SJCRH30 (cell line): ENCODE measurements around the gene C14orf93. TPM values are rescaled to one million over a fixed set of nuclear protein-coding genes. Genes with fewer than 3 reads are reported as not detected.

Source experiments
- DNase-seq, 2 experiments: peaks; one replicate each; pipeline ENCODE4 v3.0.0-alpha.2; 2015 to 2020
- H3K27ac ChIP-seq: fragments of 250-450 bp; sonication (Bioruptor Pico); 2 replicates; pipeline ENCODE4 v1.5.1; 2020; ENCODE audit warnings: mild to moderate bottlenecking, moderate library complexity
- H3K27me3 ChIP-seq: fragments of 250-450 bp; sonication (Bioruptor Pico); 2 replicates; pipeline ENCODE4 v1.5.1; 2020; ENCODE audit warnings: mild to moderate bottlenecking, moderate library complexity
- H3K36me3 ChIP-seq: fragments of 250-450 bp; sonication (Bioruptor Pico); 2 replicates; pipeline ENCODE4 v1.5.1; 2020; ENCODE audit warnings: mild to moderate bottlenecking, moderate library complexity
- H3K4me1 ChIP-seq: fragments of 250-450 bp; sonication (Bioruptor Pico); 2 replicates; pipeline ENCODE4 v1.5.1; 2020; ENCODE audit warnings: mild to moderate bottlenecking, moderate library complexity
- H3K4me3 ChIP-seq: fragments of 250-450 bp; sonication (Bioruptor Pico); 2 replicates; pipeline ENCODE4 v1.5.1; 2020; ENCODE audit warnings: mild to moderate bottlenecking, moderate library complexity
- H3K9me3 ChIP-seq: fragments of 250-450 bp; sonication (Bioruptor Pico); replicated peaks from 2 replicates; pipeline ENCODE4 v1.5.1; 2020; ENCODE audit warnings: mild to moderate bottlenecking, moderate library complexity
- total RNA-seq: library from RNA; depleted of rRNA; stranded (reverse); fragments of >200 nt; shearing (Covaris generic); gene quantifications from 2 replicates; pipeline ENCODE4 v1.2.3, GENCODE V29; 2014; rRNA removed

C14orf93 gene, protein sequence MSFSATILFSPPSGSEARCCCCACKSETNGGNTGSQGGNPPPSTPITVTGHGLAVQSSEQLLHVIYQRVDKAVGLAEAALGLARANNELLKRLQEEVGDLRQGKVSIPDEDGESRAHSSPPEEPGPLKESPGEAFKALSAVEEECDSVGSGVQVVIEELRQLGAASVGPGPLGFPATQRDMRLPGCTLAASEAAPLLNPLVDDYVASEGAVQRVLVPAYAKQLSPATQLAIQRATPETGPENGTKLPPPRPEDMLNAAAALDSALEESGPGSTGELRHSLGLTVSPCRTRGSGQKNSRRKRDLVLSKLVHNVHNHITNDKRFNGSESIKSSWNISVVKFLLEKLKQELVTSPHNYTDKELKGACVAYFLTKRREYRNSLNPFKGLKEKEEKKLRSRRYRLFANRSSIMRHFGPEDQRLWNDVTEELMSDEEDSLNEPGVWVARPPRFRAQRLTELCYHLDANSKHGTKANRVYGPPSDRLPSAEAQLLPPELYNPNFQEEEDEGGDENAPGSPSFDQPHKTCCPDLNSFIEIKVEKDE
- total RNA-seq = 11.9 and 13.5 TPM in 2 replicates

DNA sequence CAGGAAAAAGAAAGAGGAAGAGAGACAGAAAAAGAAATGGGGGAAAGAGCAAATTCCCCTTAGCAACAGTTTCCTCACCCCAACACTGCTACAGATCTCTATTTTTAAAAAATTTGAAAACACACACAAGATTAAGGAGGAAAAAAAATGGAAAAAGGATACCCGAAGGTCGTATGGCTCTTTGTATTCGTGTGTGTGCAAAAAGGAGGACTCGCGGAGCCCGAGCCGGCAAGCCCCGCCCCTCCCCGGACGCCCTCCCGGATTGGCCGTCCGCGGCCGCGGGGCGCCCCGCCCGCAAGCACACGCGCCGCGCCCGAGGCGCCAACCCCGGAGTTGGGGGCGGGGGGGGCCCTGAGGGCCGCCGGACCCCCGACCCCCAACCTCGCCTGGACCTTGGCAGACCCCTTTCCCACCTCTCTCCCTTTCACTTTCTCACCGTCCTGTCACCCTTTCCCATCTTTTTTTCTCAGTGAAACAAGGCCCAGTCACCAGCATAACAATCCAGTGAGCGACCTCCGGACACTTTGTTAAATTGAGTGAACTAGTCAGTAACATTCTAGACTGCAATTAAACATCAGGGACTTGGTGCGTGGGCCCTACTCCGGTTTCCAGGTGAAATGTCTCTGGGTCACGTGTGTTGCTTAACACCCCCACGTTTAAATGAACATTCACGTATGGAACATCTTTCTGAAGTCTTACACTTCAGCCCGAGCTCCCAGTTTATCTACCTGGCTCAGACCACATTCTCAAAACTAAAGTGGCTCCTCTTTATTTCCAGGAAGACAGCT is at the start of gene C14orf93:
Gene C14orf93 (minus strand): TSS at position 205 of the 788 bp plus-strand sequence. CDS start 11,120 bp downstream, outside the sequence.
- peak within 1 kb of the TSS; percentile 57 for H3K27ac ChIP-seq
- H3K4me1 ChIP-seq = peaks cover 12% of the 10 kb centered on the region; the same call in 1 of the 2 replicates

DNA sequence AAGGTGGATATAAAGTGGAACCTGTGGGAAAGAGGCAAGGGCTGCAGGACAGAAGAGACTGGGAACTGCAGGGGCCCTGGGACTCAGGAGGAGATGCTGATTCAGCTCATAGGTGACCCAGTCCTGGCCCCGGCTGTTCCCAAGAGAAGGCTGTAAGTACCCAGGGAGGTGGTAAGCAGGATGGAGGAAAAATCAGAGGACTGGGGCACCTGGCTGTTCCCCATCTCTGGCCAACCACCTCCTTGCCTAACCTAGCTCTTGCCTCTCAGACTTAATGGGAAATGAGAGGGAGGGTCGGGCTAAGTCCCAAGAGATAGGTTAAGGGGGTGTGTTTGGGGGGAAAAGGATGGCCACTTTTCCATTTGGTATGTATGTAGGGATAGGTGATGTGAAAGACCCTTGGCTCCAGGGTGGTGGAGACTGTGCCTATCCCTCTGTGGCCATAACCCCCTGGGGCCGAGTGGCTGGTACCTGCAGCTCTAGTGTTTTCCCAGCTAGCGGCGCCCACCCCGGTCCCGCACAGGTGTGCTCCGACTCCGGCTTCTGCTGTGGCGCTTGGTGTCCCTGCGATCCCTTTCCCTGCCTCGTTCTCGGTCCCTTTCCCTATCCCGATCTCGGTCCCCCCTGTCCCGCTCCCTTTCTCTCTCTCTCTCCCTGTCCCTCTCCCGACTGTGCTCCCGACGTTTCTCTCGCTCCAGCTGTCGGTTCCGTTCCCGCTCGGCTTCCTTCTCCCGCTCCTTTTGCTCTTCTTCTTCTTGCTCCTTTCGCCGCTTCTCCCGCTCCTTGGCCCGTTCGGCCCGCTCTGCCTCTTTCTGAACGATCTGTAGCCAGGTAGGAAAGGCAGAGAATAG is 48.9 kb upstream of the C14orf93 start:
- Histone ChIP-seq H3K27me3 (no peaks in the 10 kb centered on the region), H3K9me3 (no peaks in the 10 kb centered on the region), H3K36me3 (peaks cover 42% of the 10 kb centered on the region), H3K4me3 (no peak overlapping the region), H3K27ac (no peak overlapping the region), H3K4me1 (peaks cover 11% of the 10 kb centered on the region)
- DNase-seq = no peak

More for the DNA sequence above, at the start of gene C14orf93:
- peak; percentile 81 to 84 for DNase-seq
- no peaks in the 10 kb centered on the region for H3K9me3 ChIP-seq
- H3K36me3 ChIP-seq = no peaks in the 10 kb centered on the region
- H3K27me3 ChIP-seq = no peaks in the 10 kb centered on the region
- peak within 1 kb of the TSS; percentile 72 for H3K4me3 ChIP-seq

DNA sequence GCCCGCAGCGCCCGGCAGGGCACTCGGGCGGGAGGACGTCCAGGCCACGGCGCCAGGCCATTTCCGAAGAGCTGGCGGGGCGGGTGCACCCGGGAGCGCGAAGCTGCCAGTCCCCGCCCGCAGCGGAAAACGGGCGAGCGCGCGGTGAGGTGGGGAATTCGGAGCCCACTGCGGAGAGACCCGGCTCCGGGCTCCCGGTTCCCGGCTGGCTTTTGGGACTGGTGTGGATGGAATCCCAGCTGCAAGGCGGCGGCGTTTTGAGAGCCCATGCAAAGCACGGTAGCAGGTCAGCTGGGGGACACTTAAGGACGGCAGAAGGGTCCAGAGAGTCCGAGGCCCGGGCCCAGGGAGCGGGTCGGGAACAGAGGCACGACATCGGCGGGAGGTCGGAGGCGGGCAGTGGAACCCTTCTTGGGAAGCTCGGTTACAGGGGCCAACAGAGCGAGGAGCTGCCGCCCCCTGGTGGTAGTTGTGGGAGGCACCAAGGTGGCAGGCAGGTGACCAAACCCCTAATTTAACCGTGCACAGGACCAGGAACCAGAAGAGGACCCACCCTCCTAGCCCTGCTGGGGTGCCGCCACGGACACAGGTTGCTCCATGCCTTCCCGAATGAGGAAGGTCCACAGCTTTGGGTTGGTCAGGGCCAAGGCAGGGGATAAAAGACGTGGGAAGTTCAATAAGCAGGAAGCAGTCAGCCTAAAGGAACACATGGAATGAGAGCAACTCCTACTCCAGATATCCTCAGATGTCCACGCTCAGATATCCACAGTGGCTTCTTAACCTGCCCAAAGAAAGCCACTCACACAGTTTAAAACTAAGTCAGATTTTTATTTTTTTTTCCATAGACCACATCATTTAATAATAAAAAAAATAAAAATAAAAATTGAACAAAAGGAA is 48.1 kb upstream of the C14orf93 start:
- peak; percentile 90 to 95 for DNase-seq
- Histone ChIP-seq H3K36me3 (peaks cover 34% of the 10 kb centered on the region), H3K4me1 (peaks cover 11% of the 10 kb centered on the region), H3K27ac (peak overlapping the region; percentile 44; the same call in 1 of the 2 replicates), H3K4me3 (peak overlapping the region; percentile 74), H3K9me3 (no peaks in the 10 kb centered on the region), H3K27me3 (no peaks in the 10 kb centered on the region)

DNA sequence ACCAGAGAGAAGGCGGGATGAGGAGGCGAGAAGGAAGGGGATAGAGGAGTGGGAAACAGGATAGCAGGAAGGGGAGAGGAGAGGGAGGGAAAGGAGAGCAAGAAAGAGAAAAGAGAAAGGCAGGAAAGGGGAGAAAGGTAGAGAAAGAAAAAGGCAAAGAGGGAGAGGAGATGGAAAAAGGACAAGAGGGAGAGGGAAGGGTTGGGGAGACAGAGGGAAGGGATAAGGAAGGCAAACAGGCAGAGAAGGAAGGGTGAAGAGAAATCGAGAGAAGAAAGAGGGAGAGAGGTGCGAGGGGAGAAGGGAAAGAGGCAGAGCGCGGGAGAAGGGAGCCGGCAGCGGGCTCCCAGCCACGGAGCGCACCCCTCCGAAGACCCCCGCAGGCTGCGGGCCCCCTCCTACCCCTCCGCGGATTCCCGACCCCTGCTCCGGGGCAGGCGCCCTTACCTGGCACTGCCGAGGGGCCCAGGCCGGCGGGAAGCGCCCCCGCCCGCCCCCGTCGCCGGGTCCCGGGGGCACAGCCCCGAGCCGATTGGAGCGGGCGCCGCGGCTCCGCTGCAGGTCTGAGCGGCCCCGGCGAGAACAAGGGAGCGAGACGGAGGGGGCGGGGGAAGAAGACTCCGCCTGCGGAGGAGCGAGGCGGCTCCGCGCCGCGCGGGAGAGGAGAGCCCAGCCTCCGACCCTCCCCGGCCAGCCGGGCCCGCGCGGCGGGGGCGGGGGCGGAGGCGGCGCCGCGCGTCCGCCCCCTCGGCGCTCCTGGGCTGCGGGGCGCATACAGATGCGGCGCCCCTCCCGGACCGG is 47.2 kb upstream of the C14orf93 start, which contains the start of gene CDH24:
Gene CDH24 (minus strand): TSS at position 565 of the 801 bp plus-strand sequence. CDS start 1,787 bp downstream, outside the sequence.
- H3K4me1 ChIP-seq = peaks cover 5% of the 10 kb centered on the region; the same call in 1 of the 2 replicates
- peak within 1 kb of the TSS; percentile 44; the same call in 1 of the 2 replicates for H3K27ac ChIP-seq

DNA sequence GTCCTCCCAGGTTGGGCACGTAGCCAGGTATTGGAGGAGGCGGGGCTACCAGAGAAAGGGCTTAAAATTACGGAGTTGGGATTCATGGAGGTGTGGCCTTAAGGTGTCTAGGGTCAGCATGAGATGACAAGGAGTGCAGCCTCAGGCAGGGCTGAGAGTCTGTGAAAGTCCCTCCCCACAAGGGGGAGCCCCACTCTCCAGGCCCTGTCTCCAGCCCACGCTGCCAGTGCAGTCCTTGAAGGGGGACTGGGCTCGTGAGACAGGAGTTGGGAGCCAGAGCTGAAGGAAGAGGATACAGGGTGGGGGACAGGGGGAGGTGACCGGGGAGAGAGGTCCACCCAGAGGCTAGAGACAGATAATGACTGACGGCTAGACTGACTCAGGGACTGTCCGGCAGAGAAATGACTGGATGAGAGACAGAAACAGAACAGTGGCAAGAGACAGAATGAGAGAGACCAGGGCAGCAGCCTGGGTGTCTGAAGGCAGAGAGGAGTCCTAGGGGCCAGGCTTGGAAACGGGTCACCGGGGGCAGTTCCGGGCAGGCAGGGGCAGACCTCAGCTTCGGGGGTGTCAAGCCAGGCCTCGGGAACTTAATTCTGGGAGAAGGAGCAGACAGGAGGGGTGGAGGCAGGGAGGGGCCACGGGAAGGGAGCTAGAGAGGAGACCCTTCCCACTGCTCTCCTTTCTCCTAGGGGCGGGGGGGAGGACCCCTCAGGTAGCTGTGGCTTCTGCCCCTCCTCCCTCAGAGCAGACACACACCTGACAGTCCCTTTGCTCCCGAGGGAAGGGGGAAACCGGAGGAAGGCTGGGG is 46.4 kb upstream of the C14orf93 start:
- Histone ChIP-seq H3K4me1 (peaks cover 3% of the 10 kb centered on the region; the same call in 1 of the 2 replicates), H3K4me3 (peak overlapping the region; percentile 74), H3K9me3 (no peaks in the 10 kb centered on the region), H3K27me3 (no peaks in the 10 kb centered on the region), H3K36me3 (peaks cover 19% of the 10 kb centered on the region), H3K27ac (no peak overlapping the region)
- peak; percentile 84 to 92 for DNase-seq

More for the DNA sequence above, 47.2 kb upstream of the C14orf93 start, which contains the start of gene CDH24:
- no peaks in the 10 kb centered on the region for H3K9me3 ChIP-seq
- peak within 1 kb of the TSS; percentile 74 for H3K4me3 ChIP-seq
- peak; percentile 78 to 79 for DNase-seq
- no peaks in the 10 kb centered on the region for H3K27me3 ChIP-seq
- H3K36me3 ChIP-seq = peaks cover 25% of the 10 kb centered on the region

DNA sequence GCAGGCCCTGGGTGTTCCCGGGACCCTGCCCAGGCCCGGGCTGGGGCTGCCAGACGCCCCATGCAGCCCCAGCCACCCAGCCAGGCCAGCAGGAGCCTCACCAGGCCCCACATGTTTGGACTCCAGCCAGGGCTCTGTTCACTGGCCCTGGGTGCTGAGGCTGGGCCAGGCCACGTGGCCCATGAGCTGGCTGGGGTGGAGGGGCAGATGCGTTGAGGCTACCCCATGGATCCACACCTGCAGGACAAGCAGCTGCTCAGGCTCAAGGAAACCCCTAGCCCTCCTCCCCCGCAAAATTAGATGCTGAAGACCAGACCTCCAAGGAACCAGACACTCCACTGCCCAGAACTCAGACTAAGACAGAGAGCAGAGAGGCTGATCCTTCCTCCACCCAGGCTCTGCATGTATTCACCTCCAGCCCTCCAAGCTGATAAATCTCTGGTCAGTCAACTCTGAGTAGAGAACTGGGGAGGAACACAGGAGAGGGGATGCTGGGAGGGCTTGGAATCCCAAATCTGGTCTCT is 45.7 kb upstream of the C14orf93 start:
- no peaks in the 10 kb centered on the region for H3K9me3 ChIP-seq
- H3K4me1 ChIP-seq = peaks cover 3% of the 10 kb centered on the region; the same call in 1 of the 2 replicates
- no peak overlapping the region for H3K27ac ChIP-seq
- no peak overlapping the region; the same call in 1 of the 2 replicates for H3K4me3 ChIP-seq
- H3K27me3 ChIP-seq = no peaks in the 10 kb centered on the region
- peaks cover 13% of the 10 kb centered on the region for H3K36me3 ChIP-seq
- peak; percentile 31 to 48 for DNase-seq

DNA sequence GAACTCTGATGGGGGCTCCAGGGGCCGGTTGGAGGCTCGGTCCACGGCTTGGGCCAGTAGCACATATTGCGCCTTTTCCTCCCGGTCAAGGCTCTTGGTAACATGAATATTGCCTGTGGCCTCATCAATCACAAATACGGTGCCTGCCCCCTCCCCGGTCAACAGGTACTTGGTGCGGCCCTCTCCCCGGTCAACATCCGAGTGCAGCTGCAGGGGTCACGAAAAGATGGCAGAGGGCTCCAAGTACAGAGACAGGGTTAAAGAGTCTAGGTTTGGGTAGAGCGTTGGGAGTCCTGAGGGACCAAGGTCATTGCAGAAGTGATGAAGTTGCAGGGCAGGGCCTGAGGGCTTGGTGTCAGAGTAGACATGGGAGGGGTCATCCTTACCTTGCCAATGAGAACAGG is 45.2 kb upstream of the C14orf93 start:
- Histone ChIP-seq H3K4me3 (no peak overlapping the region), H3K27ac (no peak overlapping the region), H3K27me3 (no peaks in the 10 kb centered on the region), H3K9me3 (no peaks in the 10 kb centered on the region), H3K36me3 (peaks cover 7% of the 10 kb centered on the region), H3K4me1 (peaks cover 3% of the 10 kb centered on the region; the same call in 1 of the 2 replicates)
- DNase-seq = no peak

DNA sequence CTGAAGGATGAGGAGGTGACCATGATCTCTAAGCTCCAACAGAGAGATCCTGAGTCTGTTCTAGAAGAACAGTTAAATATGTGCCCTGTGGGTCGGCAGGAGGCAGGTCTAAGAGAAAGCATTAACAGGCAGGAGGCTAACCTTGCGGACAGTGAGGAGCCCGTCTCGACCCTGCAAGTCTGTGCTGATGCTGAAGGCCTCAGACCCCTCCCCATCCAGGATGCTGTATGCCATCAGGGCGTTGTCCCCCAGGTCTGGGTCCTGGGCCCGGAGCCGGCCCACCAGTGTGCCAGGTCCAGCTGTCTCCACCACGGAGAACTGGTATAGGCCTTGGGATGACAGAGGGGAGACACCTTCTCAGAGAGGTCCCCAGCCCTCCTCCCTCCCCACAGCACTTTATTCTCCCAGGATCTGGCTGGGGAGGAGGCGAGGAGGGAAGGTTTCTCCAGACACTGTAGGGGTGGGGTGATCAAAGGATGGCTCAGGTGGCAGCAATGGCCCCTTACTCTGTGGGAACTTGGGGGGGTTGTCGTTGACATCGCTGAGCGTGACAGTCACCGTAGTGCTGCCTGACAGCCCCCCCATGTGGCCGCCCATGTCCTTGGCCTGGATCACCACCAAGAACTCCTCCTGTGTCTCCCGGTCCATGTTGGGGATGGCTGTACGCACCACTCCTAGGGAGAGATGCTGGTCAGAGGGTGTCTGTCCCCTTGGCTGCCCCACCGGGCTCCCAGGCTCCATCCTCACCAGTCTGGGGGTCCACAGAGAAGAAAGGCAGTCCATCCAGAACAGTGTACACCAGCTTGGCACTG is 44.3 kb upstream of the C14orf93 start:
- Histone ChIP-seq H3K4me1 (peaks cover 3% of the 10 kb centered on the region; the same call in 1 of the 2 replicates), H3K4me3 (no peak overlapping the region), H3K36me3 (peaks cover 4% of the 10 kb centered on the region; the same call in 1 of the 2 replicates), H3K27ac (no peak overlapping the region), H3K9me3 (no peaks in the 10 kb centered on the region), H3K27me3 (no peaks in the 10 kb centered on the region)
- DNase-seq = peak in 1 of 2 experiments; percentile 32

DNA sequence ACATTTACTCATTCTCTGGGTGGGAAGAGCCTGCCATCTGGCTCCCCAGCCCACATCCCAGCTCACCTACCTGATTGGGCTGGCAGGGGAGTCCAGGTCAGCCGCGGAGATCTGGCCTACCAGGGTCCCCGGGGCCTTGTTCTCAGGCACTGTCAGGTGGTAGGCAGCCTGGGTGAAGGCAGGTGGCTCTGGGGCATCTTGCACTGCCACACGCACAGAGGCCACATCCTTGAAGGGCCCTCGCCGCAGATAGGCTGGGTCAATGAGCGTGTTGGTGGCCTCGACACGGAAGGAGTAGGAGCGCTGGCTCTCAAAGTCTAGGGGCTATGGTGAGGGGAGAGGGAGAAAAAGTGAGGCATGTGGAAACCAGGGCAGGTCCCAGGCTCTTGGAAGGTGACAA is 43.5 kb upstream of the C14orf93 start:
- H3K36me3 ChIP-seq = peaks cover 3% of the 10 kb centered on the region; the same call in 1 of the 2 replicates
- H3K4me1 ChIP-seq = peaks cover 3% of the 10 kb centered on the region; the same call in 1 of the 2 replicates
- no peak overlapping the region for H3K27ac ChIP-seq
- DNase-seq = no peak
- no peak overlapping the region for H3K4me3 ChIP-seq
- H3K27me3 ChIP-seq = no peaks in the 10 kb centered on the region
- H3K9me3 ChIP-seq = no peaks in the 10 kb centered on the region

DNA sequence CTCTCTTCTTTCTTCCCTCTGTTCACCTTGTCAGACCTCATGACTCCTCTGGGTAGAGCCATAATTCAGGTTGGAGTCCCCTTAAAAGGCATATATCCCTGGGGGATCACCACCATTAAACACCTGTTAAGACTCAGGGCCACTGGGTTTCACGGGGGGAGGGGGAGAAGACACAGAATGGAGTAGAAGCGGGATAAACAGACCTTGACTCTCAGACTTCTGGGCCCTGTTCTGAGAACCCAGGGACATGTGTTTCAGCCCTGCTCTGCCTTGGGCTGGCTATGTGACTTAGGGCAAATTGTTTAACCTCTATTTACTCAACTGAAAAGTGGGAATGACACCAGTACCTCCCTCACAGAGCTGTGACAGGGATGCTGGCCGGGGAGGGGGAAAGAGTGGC is 42.7 kb upstream of the C14orf93 start:
- Histone ChIP-seq H3K4me3 (no peak overlapping the region), H3K9me3 (no peaks in the 10 kb centered on the region), H3K36me3 (peaks cover 5% of the 10 kb centered on the region; the same call in 1 of the 2 replicates), H3K4me1 (peaks cover 3% of the 10 kb centered on the region; the same call in 1 of the 2 replicates), H3K27me3 (no peaks in the 10 kb centered on the region), H3K27ac (no peak overlapping the region)
- DNase-seq = no peak

DNA sequence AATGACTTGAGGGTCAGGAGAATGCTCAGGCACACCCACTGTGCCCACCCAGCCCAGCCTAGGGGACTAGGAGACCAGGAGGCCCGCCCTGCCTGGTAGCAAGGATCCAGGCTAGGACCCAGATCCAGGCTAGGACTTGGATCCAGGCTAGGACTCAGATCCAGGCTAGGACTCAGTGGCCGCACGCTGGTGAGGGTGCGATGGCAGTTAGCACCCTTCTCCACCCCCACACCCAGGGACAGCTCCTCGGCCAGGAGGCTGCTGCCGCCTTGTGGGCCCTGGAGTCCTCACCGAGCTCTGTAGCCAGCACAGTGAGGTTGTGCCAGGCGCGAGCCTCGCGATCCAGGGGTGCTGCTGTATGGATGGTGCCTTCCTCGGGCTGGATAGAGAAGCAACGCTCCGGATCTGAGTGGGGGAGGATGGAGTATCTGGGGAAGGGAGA is 42.3 kb upstream of the C14orf93 start:
- H3K9me3 ChIP-seq = no peaks in the 10 kb centered on the region
- no peaks in the 10 kb centered on the region for H3K27me3 ChIP-seq
- DNase-seq = no peak
- peaks cover 5% of the 10 kb centered on the region; the same call in 1 of the 2 replicates for H3K36me3 ChIP-seq
- no peak overlapping the region for H3K27ac ChIP-seq
- peaks cover 3% of the 10 kb centered on the region; the same call in 1 of the 2 replicates for H3K4me1 ChIP-seq
- no peak overlapping the region for H3K4me3 ChIP-seq
